ENCODE data around the gene VDAC1. TPM values are rescaled to one million over a fixed set of nuclear protein-coding genes. Genes with fewer than 3 reads are reported as not detected.

Gene VDAC1
- total RNA-seq, 2 experiments from 2014 or later = 250 to 259 TPM

DNA sequence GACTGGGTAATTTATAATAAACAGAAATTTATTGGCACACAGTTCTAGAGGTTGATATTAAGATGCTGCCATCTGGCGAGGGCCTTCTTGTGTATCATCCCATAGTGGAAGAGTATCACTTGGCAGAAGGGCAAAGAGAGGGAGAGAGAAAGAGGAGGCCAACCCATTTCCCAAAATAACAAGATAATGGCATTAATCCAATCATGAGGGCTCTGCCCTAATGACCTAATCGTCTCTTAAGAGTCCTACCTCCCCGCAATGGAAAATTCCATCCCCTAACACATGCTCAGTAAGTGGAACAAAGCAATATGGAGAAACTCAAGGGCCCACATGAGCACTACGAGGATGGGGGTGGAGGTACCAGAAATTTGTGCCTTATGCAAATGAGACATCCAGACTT, 17.6 kb upstream of the VDAC1 start:
- no peaks in the 10 kb centered on the region for H3K9me3 Mint-ChIP-seq (ENCODE audit: insufficient read depth)
- H3K4me3 Mint-ChIP-seq = no peak overlapping the region
- ChIA-PET CTCF (no interaction called here), POLR2A (no interaction called here)
- DNase-seq (no peak), ATAC-seq (no peak)
- H3K36me3 Mint-ChIP-seq (ENCODE audit: low read depth) = no peaks in the 10 kb centered on the region
- no peaks in the 10 kb centered on the region for H3K4me1 Mint-ChIP-seq (ENCODE audit: low read depth)
- peaks cover 9% of the 10 kb centered on the region for H3K27me3 Mint-ChIP-seq (ENCODE audit: low read depth)
- H3K27ac Mint-ChIP-seq = no peak overlapping the region

DNA sequence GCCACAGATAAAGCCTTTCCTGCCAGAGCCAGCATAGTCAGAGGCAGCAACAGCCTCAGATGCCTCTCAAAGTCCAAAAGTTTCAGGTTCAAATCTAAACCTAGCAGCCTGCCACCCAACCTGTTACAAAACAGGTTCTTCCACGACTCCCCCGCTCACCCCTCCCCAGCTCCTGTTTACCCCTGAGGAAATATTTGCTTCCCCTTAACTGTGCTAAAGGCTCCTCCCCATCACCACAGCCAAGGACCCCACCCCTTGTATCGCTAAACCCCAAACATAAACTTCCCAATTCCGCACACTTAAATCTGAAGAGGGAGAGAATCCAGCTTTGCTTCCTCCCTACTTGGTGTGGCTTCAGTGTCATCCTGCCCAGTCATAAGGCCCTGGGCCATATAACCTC, 15.4 kb upstream of the VDAC1 start:
- Mint-ChIP-seq H3K27ac (no peak overlapping the region), H3K36me3 (ENCODE audit: low read depth) (no peaks in the 10 kb centered on the region), H3K9me3 (ENCODE audit: insufficient read depth) (no peaks in the 10 kb centered on the region), H3K4me1 (ENCODE audit: low read depth) (no peaks in the 10 kb centered on the region), H3K4me3 (no peak overlapping the region), H3K27me3 (ENCODE audit: low read depth) (peaks cover 5% of the 10 kb centered on the region)
- DNase-seq (no peak), ATAC-seq (no peak)
- POLR2A ChIA-PET = no interaction called here
- CTCF ChIA-PET = interaction anchor here (1.3 to 2.4 kb wide), 2 partner anchors 10 to 20 kb away, joined by 3 to 10 read pairs; no protein-coding TSS in a partner anchor

- Mint-ChIP-seq H3K27me3 (ENCODE audit: low read depth) (peaks cover 4% of the 10 kb centered on the region), H3K4me1 (ENCODE audit: low read depth) (no peaks in the 10 kb centered on the region), H3K27ac (no peak overlapping the region), H3K4me3 (no peak overlapping the region), H3K36me3 (ENCODE audit: low read depth) (no peaks in the 10 kb centered on the region), H3K9me3 (ENCODE audit: insufficient read depth) (no peaks in the 10 kb centered on the region)
- ChIA-PET CTCF (interaction anchor here (1.3 to 2.4 kb wide), 2 partner anchors 11 to 20 kb away, joined by 3 to 10 read pairs; no protein-coding TSS in a partner anchor), POLR2A (no interaction called here)
- ATAC-seq = no peak
- no peak for DNase-seq
Observed at GRCh38 chr5:134019636-134020035, 14.9 kb upstream of the VDAC1 start.

GRCh38 chr5:134018986-134019316, 14.2 kb upstream of the VDAC1 start:
- POLR2A ChIA-PET = no interaction called here
- ATAC-seq (no peak), DNase-seq (no peak)
- H3K27ac Mint-ChIP-seq = no peak overlapping the region
- no peak overlapping the region for H3K4me3 Mint-ChIP-seq
- CTCF ChIA-PET = interaction anchor here (1.3 to 2.4 kb wide), 2 partner anchors 12 to 21 kb away, joined by 3 to 10 read pairs; no protein-coding TSS in a partner anchor
- peaks cover 4% of the 10 kb centered on the region for H3K27me3 Mint-ChIP-seq (ENCODE audit: low read depth)
- no peaks in the 10 kb centered on the region for H3K9me3 Mint-ChIP-seq (ENCODE audit: insufficient read depth)
- no peaks in the 10 kb centered on the region for H3K36me3 Mint-ChIP-seq (ENCODE audit: low read depth)
- H3K4me1 Mint-ChIP-seq (ENCODE audit: low read depth) = no peaks in the 10 kb centered on the region

GRCh38 chr5:134018154-134018985, 13.6 kb upstream of the VDAC1 start:
- H3K36me3 Mint-ChIP-seq (ENCODE audit: low read depth) = no peaks in the 10 kb centered on the region
- no peak for DNase-seq
- ChIA-PET CTCF (interaction anchor here (2.1 to 2.4 kb wide), 2 partner anchors 8 to 22 kb away, joined by 7 to 10 read pairs; no protein-coding TSS in a partner anchor), POLR2A (interaction anchor here (0.5 kb wide), 1 partner anchor 136 kb away, joined by 3 read pairs; no protein-coding TSS in a partner anchor)
- no peaks in the 10 kb centered on the region for H3K4me1 Mint-ChIP-seq (ENCODE audit: low read depth)
- peaks cover 4% of the 10 kb centered on the region for H3K27me3 Mint-ChIP-seq (ENCODE audit: low read depth)
- H3K4me3 Mint-ChIP-seq = no peak overlapping the region
- no peak for ATAC-seq
- H3K27ac Mint-ChIP-seq = no peak overlapping the region
- H3K9me3 Mint-ChIP-seq (ENCODE audit: insufficient read depth) = no peaks in the 10 kb centered on the region

- H3K4me3 Mint-ChIP-seq = no peak overlapping the region
- no peaks in the 10 kb centered on the region for H3K9me3 Mint-ChIP-seq (ENCODE audit: insufficient read depth)
- peaks cover 12% of the 10 kb centered on the region for H3K36me3 Mint-ChIP-seq (ENCODE audit: low read depth)
- POLR2A ChIA-PET = interaction anchor here (0.9 kb wide), 1 partner anchor 14 kb away, joined by 3 read pairs; no protein-coding TSS in a partner anchor
- no peak for DNase-seq
- no peak overlapping the region for H3K27ac Mint-ChIP-seq
- H3K4me1 Mint-ChIP-seq (ENCODE audit: low read depth) = peaks cover 14% of the 10 kb centered on the region
- CTCF ChIA-PET = interaction anchor here (2.0 to 2.2 kb wide), 2 partner anchors 12 to 31 kb away, joined by 10 read pairs; no protein-coding TSS in a partner anchor
- H3K27me3 Mint-ChIP-seq (ENCODE audit: low read depth) = peaks cover 10% of the 10 kb centered on the region
- ATAC-seq = no peak
Observed at GRCh38 chr5:134008266-134008749, 3.5 kb upstream of the VDAC1 start.

DNA sequence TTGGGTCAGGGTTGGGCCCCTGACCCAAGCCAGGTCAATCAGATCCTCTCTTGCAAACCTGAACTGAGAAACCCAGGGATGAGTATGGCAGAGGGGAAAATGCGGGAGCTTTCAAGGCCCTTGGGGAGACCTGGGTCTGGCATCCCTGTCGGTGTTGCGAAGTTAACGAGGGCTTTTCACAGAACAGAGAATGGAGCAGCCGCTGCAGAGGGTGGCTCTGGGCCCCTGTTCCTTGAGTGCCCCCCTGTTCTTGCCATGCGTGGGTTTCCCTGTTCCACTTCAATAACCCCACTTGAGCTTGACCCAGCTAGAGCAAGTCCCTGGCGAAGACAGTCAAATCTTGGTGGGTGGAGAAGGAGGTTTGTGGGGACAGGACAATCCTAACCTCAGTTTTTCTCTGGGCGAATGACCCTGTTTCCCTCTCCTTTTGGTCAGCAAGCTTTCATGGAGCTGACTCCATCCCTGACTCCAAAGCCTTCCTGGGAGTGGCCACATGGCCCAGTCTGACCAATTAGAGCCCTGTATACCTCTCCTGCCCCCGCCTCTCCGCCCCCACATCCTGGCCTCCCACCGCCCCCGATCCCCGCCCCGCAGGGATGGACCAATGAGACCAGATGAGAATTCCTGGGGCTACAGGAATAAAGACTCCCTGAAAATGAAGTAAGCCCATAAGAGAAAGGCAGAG, 2.9 kb upstream of the VDAC1 start:
- Mint-ChIP-seq H3K36me3 (ENCODE audit: low read depth) (peaks cover 16% of the 10 kb centered on the region), H3K9me3 (ENCODE audit: insufficient read depth) (no peaks in the 10 kb centered on the region), H3K27me3 (ENCODE audit: low read depth) (peaks cover 5% of the 10 kb centered on the region), H3K27ac (no peak overlapping the region), H3K4me1 (ENCODE audit: low read depth) (peaks cover 20% of the 10 kb centered on the region), H3K4me3 (no peak overlapping the region)
- DNase-seq = no peak
- ATAC-seq = no peak
- ChIA-PET POLR2A (interaction anchor here (0.9 to 1.1 kb wide), 3 partner anchors 9 to 169 kb away, joined by 3 read pairs; partner anchors contain the start of gene SKP1), CTCF (interaction anchor here (1.0 to 2.2 kb wide), 4 partner anchors 11 to 169 kb away, joined by 3 to 10 read pairs (median 8); partner anchors contain the start of gene SKP1)

- peaks cover 28% of the 10 kb centered on the region for H3K36me3 Mint-ChIP-seq (ENCODE audit: low read depth)
- CTCF ChIA-PET = interaction anchor here (4.4 kb wide), 1 partner anchor 33 kb away, joined by 38 read pairs; no protein-coding TSS in a partner anchor
Observed at GRCh38 chr5:134006115-134006514, 1.3 kb upstream of the VDAC1 start.

GRCh38 chr5:134005417-134006061, 764 bp upstream of the VDAC1 start:
- ChIA-PET CTCF (interaction anchor here (0.7 to 4.4 kb wide), 6 partner anchors 9 to 135 kb away, joined by 3 to 38 read pairs (median 6); no protein-coding TSS in a partner anchor), POLR2A (interaction anchor here (0.9 to 1.4 kb wide), 4 partner anchors 38 to 220 kb away, joined by 3 to 7 read pairs (median 4); partner anchors contain the start of gene PPP2CA)
- ATAC-seq (no peak), DNase-seq (no peak)
- Mint-ChIP-seq H3K27ac (peak overlapping the region; percentile 93), H3K4me1 (ENCODE audit: low read depth) (peaks cover 39% of the 10 kb centered on the region), H3K36me3 (ENCODE audit: low read depth) (peaks cover 32% of the 10 kb centered on the region), H3K27me3 (ENCODE audit: low read depth) (no peaks in the 10 kb centered on the region), H3K4me3 (peak overlapping the region; percentile 86), H3K9me3 (ENCODE audit: insufficient read depth) (no peaks in the 10 kb centered on the region)

More at GRCh38 chr5:134006115-134006514, 1.3 kb upstream of the VDAC1 start:
- Mint-ChIP-seq H3K27ac (peak overlapping the region; percentile 93), H3K4me1 (ENCODE audit: low read depth) (peaks cover 34% of the 10 kb centered on the region), H3K27me3 (ENCODE audit: low read depth) (no peaks in the 10 kb centered on the region), H3K9me3 (ENCODE audit: insufficient read depth) (no peaks in the 10 kb centered on the region), H3K4me3 (peak overlapping the region; percentile 86)
- DNase-seq (no peak), ATAC-seq (no peak)
- POLR2A ChIA-PET = no interaction called here

DNA sequence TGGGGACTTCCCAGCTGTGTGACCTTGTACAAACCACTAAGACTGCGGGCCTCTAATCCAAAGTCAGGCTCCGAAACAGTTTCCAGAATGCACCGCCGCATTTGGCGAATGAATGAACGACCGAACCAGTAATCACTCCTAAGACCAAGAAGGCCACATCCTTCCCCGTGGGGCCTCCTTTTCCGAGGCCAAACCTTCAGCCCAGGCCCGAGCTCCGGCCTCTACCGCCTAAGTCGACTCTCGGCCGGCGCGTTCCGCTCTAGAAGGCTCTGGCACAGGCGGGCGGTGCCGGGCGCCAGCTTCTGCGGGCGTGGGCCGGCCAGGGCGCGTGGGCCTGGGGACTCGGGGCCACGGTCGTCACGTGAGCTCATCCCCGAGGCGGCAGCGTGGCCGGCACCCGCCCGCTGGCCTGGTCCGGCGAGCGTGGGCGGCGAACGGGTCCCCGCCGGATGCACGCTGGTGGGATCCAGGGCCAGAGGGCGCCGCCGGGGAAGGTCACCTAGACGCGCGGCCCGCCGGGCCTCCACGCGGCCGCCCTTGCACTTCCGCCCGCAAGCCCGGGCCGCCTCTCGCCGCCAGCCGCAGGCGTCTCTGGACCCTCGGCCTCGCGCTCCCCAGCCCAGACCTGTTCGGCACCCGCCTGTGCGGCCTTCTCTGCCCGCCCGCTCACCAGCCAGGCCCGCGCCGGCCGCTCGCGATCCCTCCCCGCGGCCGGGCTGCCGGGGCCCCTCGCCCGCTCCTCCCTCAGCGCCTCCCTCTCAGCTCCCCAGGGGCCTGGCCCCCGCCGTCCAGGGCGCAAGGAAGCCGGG, 754 bp downstream of the VDAC1 start:
- ChIA-PET CTCF (interaction anchor here (1.4 to 4.4 kb wide), 6 partner anchors 7 to 136 kb away, joined by 3 to 38 read pairs (median 6); no protein-coding TSS in a partner anchor), POLR2A (interaction anchor here (0.6 to 1.4 kb wide), 6 partner anchors 9 to 221 kb away, joined by 3 to 4 read pairs (median 4); partner anchors contain the start of genes PPP2CA and SKP1)
- Mint-ChIP-seq H3K4me1 (ENCODE audit: low read depth) (peaks cover 53% of the 10 kb centered on the region), H3K27me3 (ENCODE audit: low read depth) (no peaks in the 10 kb centered on the region), H3K4me3 (peak overlapping the region; percentile 92), H3K9me3 (ENCODE audit: insufficient read depth) (no peaks in the 10 kb centered on the region), H3K36me3 (ENCODE audit: low read depth) (peaks cover 37% of the 10 kb centered on the region), H3K27ac (peak overlapping the region; percentile 98)
- DNase-seq = peak; percentile 58
- ATAC-seq = peak; percentile 23

Measured in activated CD8-positive, alpha-beta T cell treated with anti-CD3 and anti-CD28 coated beads, Interleukin-2, amount 10 ng/mL, durations not matched to agents 7 days and 5 days (primary cell).